WERI-Rb-1 (cell line): ENCODE measurements around the gene PLA2G2C.

ENCODE experiments used
- DNase-seq: peaks from one replicate; pipeline ENCODE4 v3.0.0-alpha.2; 2020
- H3K27ac ChIP-seq: fragments of 250-450 bp; sonication (Bioruptor Pico); 2 replicates; pipeline ENCODE4 v1.5.1; 2020; ENCODE audit warnings: mild to moderate bottlenecking, moderate library complexity
- H3K27me3 ChIP-seq: fragments of 250-450 bp; sonication (Bioruptor Pico); 2 replicates; pipeline ENCODE4 v1.5.1; 2021; ENCODE audit warnings: mild to moderate bottlenecking, low read depth, moderate library complexity; ENCODE audit not compliant: insufficient read depth, severe bottlenecking
- H3K36me3 ChIP-seq: fragments of 250-450 bp; sonication (Bioruptor Pico); 2 replicates; pipeline ENCODE4 v1.5.1; 2020; ENCODE audit warnings: mild to moderate bottlenecking, moderate library complexity
- H3K4me3 ChIP-seq: 2 replicates; pipeline ENCODE4 v1.5.1; 2011; ENCODE audit warnings: low read depth, mild to moderate bottlenecking, control low read depth, low read length
- H3K9me3 ChIP-seq: fragments of 250-450 bp; sonication (Bioruptor Pico); 2 replicates; pipeline ENCODE4 v1.5.1; 2021; ENCODE audit warnings: mild to moderate bottlenecking, moderate library complexity; ENCODE audit not compliant: severe bottlenecking
- CTCF ChIP-seq: IDR thresholded peaks from 2 replicates; pipeline ENCODE4 v1.5.1; 2011; ENCODE audit warnings: low read depth, mild to moderate bottlenecking, control low read depth, inconsistent platforms, low read length

The PLA2G2C gene

DNA sequence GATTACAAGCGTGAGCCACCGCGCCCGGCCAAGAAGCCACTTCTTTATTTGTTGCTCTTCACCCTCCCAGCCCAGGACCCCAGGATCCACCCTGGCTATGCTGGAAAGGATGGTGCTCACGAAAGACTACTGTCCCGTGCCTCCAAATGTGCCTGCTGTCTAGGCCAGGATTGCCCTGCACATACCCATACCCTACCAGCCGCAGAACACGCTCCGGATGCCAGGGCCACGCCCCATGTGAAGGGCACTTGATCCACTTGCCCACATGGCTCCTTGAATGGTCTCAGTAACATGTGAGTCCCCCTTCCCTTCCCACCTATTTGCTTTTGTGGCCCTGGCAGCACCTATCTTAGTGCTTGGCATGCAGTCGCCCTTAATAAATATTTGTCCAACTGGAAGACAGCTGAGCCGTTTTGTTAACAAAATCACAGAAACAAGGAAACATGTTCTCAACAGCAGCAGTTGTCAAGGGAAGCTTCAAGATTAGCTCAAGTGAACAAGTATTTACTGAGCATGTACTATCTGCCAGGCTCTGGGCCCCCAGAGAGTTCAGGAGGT lies 14.2 kb downstream of the PLA2G2C start:
- no peak for TF ChIP-seq CTCF
- DNase-seq, result no peak
- Histone ChIP-seq H3K9me3 (no peaks in the 10 kb centered on the region), H3K27ac (no peak overlapping the region), H3K27me3 (peaks cover 14% of the 10 kb centered on the region), H3K36me3 (no peaks in the 10 kb centered on the region), H3K4me3 (no peak overlapping the region)

- no peak for DNase-seq
- Histone ChIP-seq H3K27ac (no peak overlapping the region), H3K4me3 (no peak overlapping the region), H3K27me3 (peaks cover 35% of the 10 kb centered on the region), H3K9me3 (peaks cover 6% of the 10 kb centered on the region), H3K36me3 (no peaks in the 10 kb centered on the region)
- TF ChIP-seq CTCF, result no peak
These were observed 16.4 kb downstream of the PLA2G2C start for GRCh38 chr1:20169932-20170331.

GRCh38 chr1:20168564-20169491 lies 17.5 kb downstream of the PLA2G2C start:
- no peaks in the 10 kb centered on the region for H3K36me3 ChIP-seq
- H3K27ac ChIP-seq, result no peak overlapping the region
- TF ChIP-seq CTCF, result no peak
- H3K9me3 ChIP-seq, result peaks cover 16% of the 10 kb centered on the region
- H3K27me3 ChIP-seq, result peaks cover 46% of the 10 kb centered on the region
- no peak overlapping the region for H3K4me3 ChIP-seq
- no peak for DNase-seq

DNA sequence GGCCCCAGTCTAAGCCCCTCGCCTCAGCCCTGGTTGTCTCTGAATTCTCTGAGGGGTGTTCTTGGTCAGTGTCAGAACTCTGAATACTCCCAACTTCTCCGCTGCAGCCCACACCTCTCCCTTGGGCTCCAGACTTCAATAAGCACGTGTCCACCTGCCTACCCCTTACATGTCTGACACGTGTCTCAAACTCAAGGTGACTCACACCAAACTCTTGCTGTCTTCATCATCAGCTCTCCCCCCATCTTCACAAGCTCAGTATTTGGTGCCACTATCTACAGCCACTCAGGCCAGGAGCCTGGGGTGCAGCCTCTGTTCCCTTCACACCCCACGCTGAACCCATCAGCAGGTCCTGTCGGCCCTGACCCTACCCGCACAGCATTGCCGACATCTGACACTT lies 19.2 kb downstream of the PLA2G2C start:
- no peak for DNase-seq
- H3K9me3 ChIP-seq, result peaks cover 19% of the 10 kb centered on the region
- H3K4me3 ChIP-seq, result no peak overlapping the region
- peaks cover 63% of the 10 kb centered on the region for H3K27me3 ChIP-seq
- no peak for TF ChIP-seq CTCF
- no peaks in the 10 kb centered on the region for H3K36me3 ChIP-seq
- no peak overlapping the region for H3K27ac ChIP-seq

DNA sequence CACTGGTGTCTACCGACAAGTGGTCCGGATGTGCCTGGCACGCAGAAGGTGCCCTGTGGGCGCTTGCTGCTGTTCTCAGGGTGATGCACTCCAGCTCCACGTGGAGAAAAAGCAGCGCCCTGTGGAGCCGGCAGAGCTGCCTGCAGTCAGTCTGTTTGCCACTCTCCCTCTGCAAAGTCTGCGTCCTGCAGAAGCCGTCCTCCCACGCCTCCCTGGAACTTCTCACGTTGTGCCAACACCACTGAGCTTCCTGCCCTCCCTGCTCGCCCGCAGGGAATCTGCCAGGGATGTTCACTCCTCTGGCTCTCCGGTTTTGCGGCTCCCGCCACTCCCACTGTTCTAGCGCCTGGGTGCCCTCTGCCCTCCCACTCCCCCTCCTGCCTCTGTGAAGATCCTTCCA lies 20.3 kb downstream of the PLA2G2C start:
- Histone ChIP-seq H3K4me3 (no peak overlapping the region), H3K27ac (no peak overlapping the region), H3K27me3 (peaks cover 67% of the 10 kb centered on the region), H3K9me3 (peaks cover 25% of the 10 kb centered on the region), H3K36me3 (no peaks in the 10 kb centered on the region)
- TF ChIP-seq CTCF, result no peak
- DNase-seq, result no peak
